HepG2 (cell line): Measurements from ENCODE around the gene ATXN7L3B. TPM values are rescaled to one million over a fixed set of nuclear protein-coding genes. Genes with fewer than 3 reads are reported as not detected.

Source experiments
- ATAC-seq: fragments of 200-7000 bp; cut with Tn5 transposase; 3 replicates; pipeline ENCODE4 v1.9.1; 2020; ENCODE audit warnings: mild to moderate bottlenecking, moderate library complexity
- BruUV-seq: library from RNA; stranded (reverse); fragments of 400-500 nt; replicated peaks from 2 replicates; lab custom pipeline; 2021; lab: Mats Ljungman, UMichigan
- CTCF ChIA-PET: fragments of 300-600 bp; formaldehyde crosslinking; extraction: SDS; loops from one replicate; lab custom pipeline; 2021; ENCODE audit warnings: low total read pairs, inconsistent platforms, low intra/inter-chr PET ratio; lab: Yijun Ruan, JAX
- POLR2A ChIA-PET: fragments of 350-600 bp; sonication (Branson Sonifier 250); formaldehyde crosslinking; loops from one replicate; lab custom pipeline; 2020; ENCODE audit warnings: antibody characterized with exemption, inconsistent platforms; lab: Yijun Ruan, JAX
- DNase-seq: peaks from one replicate; pipeline ENCODE4 v3.0.0-alpha.2; 2015; ENCODE audit warnings: low spot score
- FAIRE-seq: peaks from 3 replicates; lab custom pipeline; 2011; peaks lifted over from hg19 to GRCh38; lab: Jason Lieb, UNC
- H2AFZ ChIP-seq: one replicate; pipeline ENCODE4 v1.6.1; 2011; ENCODE audit warnings: low read length, inconsistent platforms
- H3K27ac ChIP-seq: fragments of 300-600 bp; 3 replicates; pipeline ENCODE4 v1.8.0; 2011; ENCODE audit warnings: mixed run types, mild to moderate bottlenecking, mixed read lengths, low read length, inconsistent platforms; ENCODE audit not compliant: insufficient read depth; ENCODE audit errors: extremely low read length
- H3K27me3 ChIP-seq, 2 experiments: fragments of 200-600 bp in 1 of 2; 2 replicates in 1 of 2; 3 replicates in 1 of 2; pipeline versions ENCODE4 v1.6.0 to v1.8.0; 2011; ENCODE audit warnings: low read length in 2 of 2, mild to moderate bottlenecking in 2 of 2, moderate library complexity in 2 of 2, inconsistent platforms in 1 of 2; ENCODE audit not compliant: insufficient read depth in 2 of 2, control insufficient read depth in 1 of 2
- H3K36me3 ChIP-seq, 2 experiments: fragments of 200-600 bp in 1 of 2; replicated peaks in 1 of 2; 2 replicates in 1 of 2; 3 replicates in 1 of 2; pipeline versions ENCODE4 v1.5.1 to v1.8.0; 2011; ENCODE audit warnings: low read length in 2 of 2, inconsistent platforms in 1 of 2; ENCODE audit not compliant: insufficient read depth in 2 of 2, control insufficient read depth in 1 of 2
- H3K4me1 ChIP-seq: 2 replicates; pipeline ENCODE4 v1.5.1; 2012; ENCODE audit warnings: low read length, inconsistent platforms; ENCODE audit not compliant: insufficient read depth
- H3K4me2 ChIP-seq: 2 replicates; pipeline ENCODE4 v1.6.0; 2011; ENCODE audit warnings: low read depth, low read length, inconsistent platforms
- H3K4me3 ChIP-seq, 3 experiments: fragments of 200-600 bp in 1 of 3; sonication (generic), shearing (Covaris generic) in 1 of 3; replicated peaks in 1 of 3; 2 replicates each; pipeline ENCODE4 v1.5.1; 2011 to 2016; ENCODE audit warnings: low read length in 3 of 3, inconsistent platforms in 2 of 3, low read depth in 2 of 3, mild to moderate bottlenecking in 2 of 3, control low read depth in 1 of 3, mixed read lengths in 1 of 3; ENCODE audit not compliant: insufficient read depth in 1 of 3
- H3K79me2 ChIP-seq: one replicate; pipeline ENCODE4 v1.6.1; 2011; ENCODE audit warnings: low read length, inconsistent platforms; ENCODE audit not compliant: insufficient read depth
- H3K9ac ChIP-seq: 2 replicates; pipeline ENCODE4 v1.6.0; 2011; ENCODE audit warnings: mild to moderate bottlenecking, low read depth, low read length, inconsistent platforms; ENCODE audit not compliant: insufficient read depth
- H3K9me3 ChIP-seq: 2 replicates; pipeline ENCODE4 v1.5.1; 2012; ENCODE audit warnings: mild to moderate bottlenecking, low read length
- H4K20me1 ChIP-seq: 2 replicates; pipeline ENCODE4 v1.6.0; 2011; ENCODE audit warnings: inconsistent platforms, mild to moderate bottlenecking, low read length, moderate library complexity; ENCODE audit not compliant: insufficient read depth
- ATF1 ChIP-seq: IDR thresholded peaks from 2 replicates; pipeline ENCODE4 v1.6.1; 2016; ENCODE audit warnings: mild to moderate bottlenecking, control low read depth
- CBX1 ChIP-seq: IDR thresholded peaks from one replicate; pipeline ENCODE4 v1.6.1; 2016; ENCODE audit warnings: antibody characterized with exemption, low read depth
- GFI1 ChIP-seq: sonication (generic); formaldehyde crosslinking; IDR thresholded peaks from 2 replicates; pipeline ENCODE4 v1.5.0; 2020; ENCODE audit warnings: missing genetic modification reagents, mild to moderate bottlenecking, borderline replicate concordance
- SIN3B ChIP-seq: fragments of 150-350 bp; IDR thresholded peaks from 2 replicates; pipeline ENCODE4 v1.6.1; 2014; ENCODE audit warnings: low read length
- ZNF234 ChIP-seq: sonication (generic); formaldehyde crosslinking; conservative IDR thresholded peaks from 2 replicates; pipeline ENCODE4 v1.5.1; 2020; ENCODE audit warnings: mild to moderate bottlenecking, missing genetic modification reagents
- ZNF572 ChIP-seq: sonication (generic); formaldehyde crosslinking; IDR thresholded peaks from 2 replicates; pipeline ENCODE4 v1.5.1; 2020; ENCODE audit warnings: mild to moderate bottlenecking, missing genetic modification reagents
- ZNF816 ChIP-seq: sonication (generic); formaldehyde crosslinking; IDR thresholded peaks from 2 replicates; pipeline ENCODE4 v1.8.0; 2022; ENCODE audit warnings: missing genetic modification reagents, mild to moderate bottlenecking, borderline replicate concordance
- ZNF883 ChIP-seq: sonication (generic); formaldehyde crosslinking; IDR thresholded peaks from 2 replicates; pipeline ENCODE4 v1.5.1; 2020; ENCODE audit warnings: mild to moderate bottlenecking, missing genetic modification reagents; ENCODE audit errors: not compliant biosample characterization
- WGBS: methylation state at CpG from one replicate; pipeline ENCODE4 v1.1.6; 2017; ENCODE audit warnings: low lambda C conversion rate; 5-methylcytosine and 5-hydroxymethylcytosine counted together
- in situ Hi-C: cut with HindIII; loops from 2 replicates; pipeline ENCODE4 v1.10.0; 2017; ENCODE audit warnings: low pct_unique_long_range_greater_than_20kb; ENCODE audit not compliant: extremely low pct_ligation_motif_present
- intact Hi-C: fragments of 100-400 bp; cut with micrococcal nuclease; formaldehyde crosslinking; loops from one replicate; pipeline ENCODE4 v1.10.0; 2022; ENCODE audit not compliant: unreplicated experiment
- polyA plus RNA-seq, 8 experiments: library from polyadenylated mRNA; depleted of rRNA in 3 of 8; stranded (reverse) in 7 of 8; unstranded in 1 of 8; fragments of >200 nt; fragmentation: Illumina TruSeq in 4 of 8; extraction: Trizol in 4 of 8; gene quantifications; 2 replicates each; pipeline versions ENCODE4 v1.2.1 to v1.2.3, GENCODE V29; 2011 to 2016; ENCODE audit warnings: low read depth in 4 of 8, missing spikeins in 1 of 8, mixed read lengths in 1 of 8; ENCODE audit not compliant: insufficient read depth in 1 of 8
- total RNA-seq, 5 experiments: library from RNA; depleted of rRNA; stranded (reverse); fragments of >200 nt; fragmentation: Illumina TruSeq; extraction: Trizol; gene quantifications; 2 replicates each; pipeline ENCODE4 v1.2.3, GENCODE V29; 2016; ENCODE audit warnings: low read depth in 1 of 5
- TF ChIP-seq, protein P1 (sequence below): IDR thresholded peaks from 2 replicates; pipeline ENCODE4 v1.6.1; 2012; ENCODE audit warnings: low read depth, low read length, improper control_type of control experiment
- TF ChIP-seq, protein P2 (sequence below): IDR thresholded peaks from 2 replicates; pipeline ENCODE4 v1.6.1; 2016; ENCODE audit warnings: low read depth, control low read depth

The ATXN7L3B gene
- total and polyA plus RNA-seq, 2 of the 13 experiments (the other 11 are each of a cell fraction or from before 2014, with no cell fraction given): 20.1 to 23.8 TPM

DNA sequence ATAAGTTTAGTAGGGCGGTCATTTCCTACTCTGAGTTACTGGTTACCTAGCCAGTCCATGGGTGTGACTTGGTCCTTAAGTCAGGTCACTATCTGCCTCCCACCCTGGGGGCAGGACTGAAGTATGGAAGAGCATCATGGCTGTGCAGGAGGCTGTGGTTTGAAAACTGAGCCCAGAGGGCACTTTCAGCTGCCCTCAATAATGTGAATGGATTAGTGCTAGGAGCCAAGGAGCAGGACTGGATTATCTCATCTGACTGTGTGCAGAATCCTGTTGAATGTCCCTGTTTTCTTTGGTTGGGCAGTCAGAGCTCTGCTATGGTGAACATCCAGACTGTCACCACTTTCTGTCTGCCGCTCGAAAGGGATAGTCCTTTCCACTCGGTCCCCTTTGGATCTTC lies 1.6 kb downstream of the ATXN7L3B start:
- WGBS: 74% methylated on average over 4 of the region's 4 CpGs
- H2AFZ ChIP-seq: no peak overlapping the region
- in situ Hi-C loops: no loop called here
- H3K4me3 ChIP-seq: peak overlapping the region; percentile 80 to 86 (median 85)
- ChIA-PET CTCF (no interaction called here), POLR2A (no interaction called here)
- H3K9me3 ChIP-seq: no peaks in the 10 kb centered on the region
- no TSS peak for BruUV-seq
- TF ChIP-seq, protein P1, sequence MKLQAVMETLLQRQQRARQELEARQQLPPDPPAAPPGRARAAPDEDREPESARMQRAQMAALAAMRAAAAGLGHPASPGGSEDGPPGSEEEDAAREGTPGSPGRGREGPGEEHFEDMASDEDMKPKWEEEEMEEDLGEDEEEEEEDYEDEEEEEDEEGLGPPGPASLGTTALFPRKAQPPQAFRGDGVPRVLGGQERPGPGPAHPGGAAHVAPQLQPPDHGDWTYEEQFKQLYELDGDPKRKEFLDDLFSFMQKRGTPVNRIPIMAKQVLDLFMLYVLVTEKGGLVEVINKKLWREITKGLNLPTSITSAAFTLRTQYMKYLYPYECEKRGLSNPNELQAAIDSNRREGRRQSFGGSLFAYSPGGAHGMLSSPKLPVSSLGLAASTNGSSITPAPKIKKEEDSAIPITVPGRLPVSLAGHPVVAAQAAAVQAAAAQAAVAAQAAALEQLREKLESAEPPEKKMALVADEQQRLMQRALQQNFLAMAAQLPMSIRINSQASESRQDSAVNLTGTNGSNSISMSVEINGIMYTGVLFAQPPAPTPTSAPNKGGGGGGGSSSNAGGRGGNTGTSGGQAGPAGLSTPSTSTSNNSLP: no peak
- TF ChIP-seq, protein P2, sequence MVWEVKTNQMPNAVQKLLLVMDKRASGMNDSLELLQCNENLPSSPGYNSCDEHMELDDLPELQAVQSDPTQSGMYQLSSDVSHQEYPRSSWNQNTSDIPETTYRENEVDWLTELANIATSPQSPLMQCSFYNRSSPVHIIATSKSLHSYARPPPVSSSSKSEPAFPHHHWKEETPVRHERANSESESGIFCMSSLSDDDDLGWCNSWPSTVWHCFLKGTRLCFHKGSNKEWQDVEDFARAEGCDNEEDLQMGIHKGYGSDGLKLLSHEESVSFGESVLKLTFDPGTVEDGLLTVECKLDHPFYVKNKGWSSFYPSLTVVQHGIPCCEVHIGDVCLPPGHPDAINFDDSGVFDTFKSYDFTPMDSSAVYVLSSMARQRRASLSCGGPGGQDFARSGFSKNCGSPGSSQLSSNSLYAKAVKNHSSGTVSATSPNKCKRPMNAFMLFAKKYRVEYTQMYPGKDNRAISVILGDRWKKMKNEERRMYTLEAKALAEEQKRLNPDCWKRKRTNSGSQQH (CRISPR knock-in tag): 0 out of 2 replicates have a peak, but pooled peaks have one; percentile 20
- H4K20me1 ChIP-seq: peaks cover 23% of the 10 kb centered on the region
- no peaks in the 10 kb centered on the region for H3K27me3 ChIP-seq
- H3K36me3 ChIP-seq: no peaks in the 10 kb centered on the region; a peak in 1 of 5 replicates
- H3K79me2 ChIP-seq: peaks cover 39% of the 10 kb centered on the region
- peaks cover 32% of the 10 kb centered on the region for H3K4me1 ChIP-seq
- intact Hi-C loops: loop anchor here (5.0 kb wide), 1 partner anchor 1577 kb away; no protein-coding TSS in a partner anchor
- peak overlapping the region; percentile 89 for H3K4me2 ChIP-seq
- ATAC-seq (no peak), FAIRE-seq (no peak), DNase-seq (peak; percentile 1)
- peak overlapping the region; percentile 98 for H3K9ac ChIP-seq
- H3K27ac ChIP-seq: peak overlapping the region; percentile 96

DNA sequence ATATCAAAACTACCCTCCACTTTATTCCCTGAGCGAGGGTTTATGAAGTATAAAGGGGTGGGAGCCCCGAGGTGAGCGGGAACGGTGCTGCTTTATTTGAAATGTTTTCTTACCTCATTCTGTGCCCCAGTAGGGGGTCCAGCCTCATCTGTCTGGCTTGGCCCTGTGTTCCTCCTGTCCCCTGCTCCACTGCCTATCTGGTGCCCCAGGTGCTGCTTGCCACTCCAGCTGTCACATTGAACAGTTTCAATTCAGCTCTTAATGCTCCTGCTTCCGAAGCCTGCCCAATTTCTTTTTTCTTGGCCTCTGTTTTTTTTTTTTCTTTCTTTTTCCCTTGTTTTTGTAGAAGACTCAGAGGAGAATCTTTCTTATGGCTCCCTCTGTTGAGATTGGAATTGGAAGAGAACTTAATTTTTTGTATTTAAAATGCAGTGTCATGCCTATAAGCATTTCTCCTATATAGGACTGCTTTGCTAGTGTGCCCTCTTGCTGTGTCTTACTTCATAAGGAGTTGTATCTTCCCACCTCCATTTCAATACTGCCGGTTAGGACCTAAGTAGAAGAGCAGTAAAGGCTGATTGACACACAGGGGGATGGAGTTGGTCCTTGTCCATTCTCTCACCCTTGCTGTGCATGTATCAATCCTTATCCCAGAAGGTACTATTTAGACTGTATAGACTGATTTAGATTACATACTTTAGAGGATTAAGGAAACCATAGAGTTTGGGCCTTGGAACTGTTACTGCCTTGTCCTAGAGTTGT lies 2.3 kb downstream of the ATXN7L3B start:
- H2AFZ ChIP-seq: no peak overlapping the region
- intact Hi-C loops: loop anchor here (5.0 kb wide), 1 partner anchor 1578 kb away; no protein-coding TSS in a partner anchor
- FAIRE-seq: no peak
- H3K4me3 ChIP-seq: peak overlapping the region; percentile 80 to 86 (median 85)
- in situ Hi-C loops: no loop called here
- H3K27me3 ChIP-seq: no peaks in the 10 kb centered on the region
- no peak for DNase-seq
- peak overlapping the region; percentile 98 for H3K9ac ChIP-seq
- peaks cover 39% of the 10 kb centered on the region for H3K79me2 ChIP-seq
- 88% methylated on average over 6 of the region's 6 CpGs for WGBS
- peaks cover 32% of the 10 kb centered on the region for H3K4me1 ChIP-seq
- peaks cover 23% of the 10 kb centered on the region for H4K20me1 ChIP-seq
- ChIA-PET CTCF (no interaction called here), POLR2A (no interaction called here)
- no peak for ATAC-seq
- no peaks in the 10 kb centered on the region; a peak in 1 of 5 replicates for H3K36me3 ChIP-seq
- H3K9me3 ChIP-seq: no peaks in the 10 kb centered on the region
- no peak for TF ChIP-seq SIN3B
- TF ChIP-seq ZNF816 (CRISPR knock-in tag): no peak
- no peak for TF ChIP-seq ZNF234 (CRISPR knock-in tag)
- no peak for TF ChIP-seq GFI1
- TF ChIP-seq ATF1 (CRISPR knock-in tag): no peak
- no peak for TF ChIP-seq ZNF883 (CRISPR knock-in tag)
- no peak for TF ChIP-seq CBX1
- TF ChIP-seq ZNF572: no peak
- peak overlapping the region; percentile 89 for H3K4me2 ChIP-seq
- H3K27ac ChIP-seq: no peak overlapping the region
- no TSS peak for BruUV-seq
